ENCODE results near the gene HACD3. TPM values are rescaled to one million over a fixed set of nuclear protein-coding genes. Genes with fewer than 3 reads are reported as not detected.

HACD3 gene
- total and polyA plus RNA-seq, 9 of the 15 experiments (the other 6 are each of a cell fraction or from before 2014, with no cell fraction given): 48.1 to 117 (median 72.8) TPM

DNA sequence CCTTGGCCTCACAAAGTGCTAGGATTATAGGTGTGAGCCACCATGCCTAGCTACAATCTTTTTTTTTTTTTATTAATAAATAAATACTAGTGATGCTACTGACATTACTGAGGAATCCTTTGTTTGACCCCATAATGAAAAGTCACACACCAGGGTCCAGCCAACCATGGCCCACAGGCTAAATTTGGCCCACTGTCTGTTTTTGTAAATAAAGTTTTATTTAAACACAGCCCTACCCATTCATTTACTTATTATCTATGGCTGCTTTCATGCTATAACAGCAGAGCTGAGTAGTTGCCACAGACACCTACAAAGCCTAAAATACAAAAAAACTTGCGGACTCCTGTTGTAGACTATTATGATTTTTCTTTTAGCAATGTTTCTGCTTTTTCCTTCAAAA lies 73.3 kb downstream of the HACD3 start:
- in situ Hi-C loops (cut with MboI): no loop called here

More for the DNA sequence above, 73.3 kb downstream of the HACD3 start:
- no peak for DNase-seq (ENCODE audit: extremely low read depth in 1 of 4, low spot score in 3 of 4)
- no peak overlapping the region for H3K27ac ChIP-seq (ENCODE audit: extremely low read depth, low read depth, low read length)
- no peak overlapping the region for H2AFZ ChIP-seq (ENCODE audit: low read depth, low read length)
- H3K4me3 ChIP-seq: no peak overlapping the region
- H4K20me1 ChIP-seq (replicated peaks; ENCODE audit: control insufficient read depth, insufficient read depth, low read length): 0 out of 2 replicates have a peak, but pooled peaks cover 2% of the 10 kb centered on the region
- no peak for FAIRE-seq
- ChIA-PET POLR2A (no interaction called here), CTCF (ENCODE audit: low intra/inter-chr PET ratio) (no interaction called here)
- H3K4me1 ChIP-seq (replicated peaks in 1 of 2; ENCODE audit: control insufficient read depth in 2 of 2, insufficient read depth in 2 of 2, low read length in 2 of 2): no peaks in the 10 kb centered on the region; a peak in 1 of 5 replicates
- no peak for ATAC-seq
- H3K36me3 ChIP-seq (ENCODE audit: control insufficient read depth, insufficient read depth, low read length): peaks cover 70% of the 10 kb centered on the region
- 86% methylated on average over 1 of the region's 1 CpG for WGBS (ENCODE audit: insufficient coverage, low coverage, missing lambda C conversion rate)
- H3K9me3 ChIP-seq (replicated peaks; ENCODE audit: control insufficient read depth, insufficient read depth, low read depth, low read length): no peaks in the 10 kb centered on the region
- TF ChIP-seq FOXK2 (conservative IDR thresholded peaks at IDR 0.05 in 1 of 2, IDR thresholded peaks at IDR 0.05 in 1 of 2; ENCODE audit: low read depth in 2 of 2) (no peak), TCFL5 (CRISPR knock-in tag; conservative IDR thresholded peaks at IDR 0.05) (no peak)
- TF ChIP-seq, protein P1, sequence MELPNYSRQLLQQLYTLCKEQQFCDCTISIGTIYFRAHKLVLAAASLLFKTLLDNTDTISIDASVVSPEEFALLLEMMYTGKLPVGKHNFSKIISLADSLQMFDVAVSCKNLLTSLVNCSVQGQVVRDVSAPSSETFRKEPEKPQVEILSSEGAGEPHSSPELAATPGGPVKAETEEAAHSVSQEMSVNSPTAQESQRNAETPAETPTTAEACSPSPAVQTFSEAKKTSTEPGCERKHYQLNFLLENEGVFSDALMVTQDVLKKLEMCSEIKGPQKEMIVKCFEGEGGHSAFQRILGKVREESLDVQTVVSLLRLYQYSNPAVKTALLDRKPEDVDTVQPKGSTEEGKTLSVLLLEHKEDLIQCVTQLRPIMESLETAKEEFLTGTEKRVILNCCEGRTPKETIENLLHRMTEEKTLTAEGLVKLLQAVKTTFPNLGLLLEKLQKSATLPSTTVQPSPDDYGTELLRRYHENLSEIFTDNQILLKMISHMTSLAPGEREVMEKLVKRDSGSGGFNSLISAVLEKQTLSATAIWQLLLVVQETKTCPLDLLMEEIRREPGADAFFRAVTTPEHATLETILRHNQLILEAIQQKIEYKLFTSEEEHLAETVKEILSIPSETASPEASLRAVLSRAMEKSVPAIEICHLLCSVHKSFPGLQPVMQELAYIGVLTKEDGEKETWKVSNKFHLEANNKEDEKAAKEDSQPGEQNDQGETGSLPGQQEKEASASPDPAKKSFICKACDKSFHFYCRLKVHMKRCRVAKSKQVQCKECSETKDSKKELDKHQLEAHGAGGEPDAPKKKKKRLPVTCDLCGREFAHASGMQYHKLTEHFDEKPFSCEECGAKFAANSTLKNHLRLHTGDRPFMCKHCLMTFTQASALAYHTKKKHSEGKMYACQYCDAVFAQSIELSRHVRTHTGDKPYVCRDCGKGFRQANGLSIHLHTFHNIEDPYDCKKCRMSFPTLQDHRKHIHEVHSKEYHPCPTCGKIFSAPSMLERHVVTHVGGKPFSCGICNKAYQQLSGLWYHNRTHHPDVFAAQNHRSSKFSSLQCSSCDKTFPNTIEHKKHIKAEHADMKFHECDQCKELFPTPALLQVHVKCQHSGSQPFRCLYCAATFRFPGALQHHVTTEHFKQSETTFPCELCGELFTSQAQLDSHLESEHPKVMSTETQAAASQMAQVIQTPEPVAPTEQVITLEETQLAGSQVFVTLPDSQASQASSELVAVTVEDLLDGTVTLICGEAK (IDR thresholded peaks at IDR 0.05): peak; percentile 94
- TF ChIP-seq, protein P1 (CRISPR knock-in tag; IDR thresholded peaks at IDR 0.05): peak; percentile 86
- peaks cover 23% of the 10 kb centered on the region for H3K79me2 ChIP-seq (ENCODE audit: control insufficient read depth, insufficient read depth, low read length)
- H3K27me3 ChIP-seq (ENCODE audit: control insufficient read depth in 2 of 2, insufficient read depth in 2 of 2, low read length in 2 of 2): no peaks in the 10 kb centered on the region
- no peak overlapping the region for H3K9ac ChIP-seq (ENCODE audit: insufficient read depth in 1 of 2, low read depth in 2 of 2, low read length in 2 of 2)
- intact Hi-C loops (cut with micrococcal nuclease): no loop called here
- H3K4me2 ChIP-seq (ENCODE audit: insufficient read depth, low read length): no peak overlapping the region
- no peaks in the 10 kb centered on the region for H3K9me1 ChIP-seq (ENCODE audit: control insufficient read depth, insufficient read depth, low read length)
- no TSS peak for BruUV-seq (replicated peaks)

Measured in K562 (cell line).